Peyer's patch (tissue), 4 donors: ENCODE results near the gene LMBRD2. TPM values are rescaled to one million over a fixed set of nuclear protein-coding genes. Genes with fewer than 3 reads are reported as not detected.
A peak's percentile ranks its signal among the peaks of the same experiment; 100 is the strongest.
"Not testable (repeated sequence)": the region's sequence is repeated elsewhere in the genome, so short reads cannot be mapped to it uniquely, and the experiment has no call there.

Experiments
- DNase-seq, 3 donors: peaks; one replicate each; pipeline ENCODE4 v3.0.0-alpha.2; 2017 to 2019
- H3K27ac ChIP-seq, 4 donors: fragments of 200-600 bp; sonication (generic); one replicate each; pipeline ENCODE4 v1.5.1; 2016 to 2019
- H3K27me3 ChIP-seq, 2 donors: fragments of 200-600 bp; sonication (generic); one replicate each; pipeline ENCODE4 v1.5.1; 2019
- H3K36me3 ChIP-seq, 3 donors: fragments of 200-600 bp; sonication (generic); one replicate each; pipeline ENCODE4 v1.5.1; 2016 to 2019
- H3K4me1 ChIP-seq, 4 donors: fragments of 200-600 bp; sonication (generic); one replicate each; pipeline ENCODE4 v1.5.1; 2016 to 2019
- H3K4me3 ChIP-seq, 4 donors: fragments of 200-600 bp; sonication (generic); 1 replicate in 3 of 4; 2 replicates in 1 of 4; pipeline ENCODE4 v1.5.1; 2016 to 2019; ENCODE audit warnings: mild to moderate bottlenecking in 1 of 4
- H3K9me3 ChIP-seq, 4 donors: fragments of 200-600 bp; sonication (generic); one replicate each; pipeline ENCODE4 v1.5.1; 2016 to 2019; ENCODE audit warnings: mild to moderate bottlenecking in 1 of 4
- POLR2A ChIP-seq, 2 donors: fragments of 450-650 bp; IDR thresholded peaks; one replicate each; pipeline ENCODE4 v1.5.1; 2017; ENCODE audit warnings: antibody characterized with exemption in 2 of 2, mild to moderate bottlenecking in 2 of 2, moderate library complexity in 2 of 2
- total RNA-seq, 4 donors: library from RNA; depleted of rRNA; stranded (reverse); fragments of >200 nt; gene quantifications; one replicate each; pipeline ENCODE4 v1.1.0, GENCODE V29; 2016
- TF ChIP-seq, protein P1 (sequence below), 6 experiments: fragments of 450-650 bp in 4 of 6; fragments of 200-600 bp in 2 of 6; sonication (generic) in 1 of 6; IDR thresholded peaks; one replicate each; pipeline ENCODE4 v1.5.1; 2017 to 2019; ENCODE audit warnings: antibody characterized with exemption in 6 of 6, mild to moderate bottlenecking in 3 of 6, moderate library complexity in 1 of 6

Gene LMBRD2
- total RNA-seq, 4 donors from 2014 or later = 9.9 to 55.3 (median 22.0) TPM

DNA sequence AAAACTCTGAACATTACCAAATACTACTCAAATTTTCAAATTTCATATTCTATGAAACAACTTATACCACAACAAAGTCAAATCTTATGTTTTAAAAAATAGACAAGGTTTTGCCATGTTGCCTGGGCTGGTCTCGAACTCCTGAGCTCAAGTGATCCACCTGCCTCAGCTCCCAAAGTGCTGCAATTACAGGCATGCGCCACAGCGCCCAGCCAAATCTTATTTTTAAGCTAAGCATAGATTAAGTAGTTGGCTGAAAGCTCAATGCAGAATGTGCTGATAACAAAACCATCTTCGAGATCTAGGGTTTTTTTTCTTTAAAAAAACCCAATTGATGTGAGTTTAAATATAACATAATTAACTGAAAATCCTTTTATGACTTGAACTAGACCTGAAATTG lies 6.4 kb downstream of the LMBRD2 start:
- DNase-seq = no peak
- no peaks in the 10 kb centered on the region for H3K27me3 ChIP-seq
- H3K4me1 ChIP-seq = peaks cover 0 to 4% (median 2%) of the 10 kb centered on the region in 4 donors
- no peak overlapping the region for H3K4me3 ChIP-seq
- no peak for TF ChIP-seq POLR2A (IDR thresholded peaks at IDR 0.05)
- TF ChIP-seq, protein P1, sequence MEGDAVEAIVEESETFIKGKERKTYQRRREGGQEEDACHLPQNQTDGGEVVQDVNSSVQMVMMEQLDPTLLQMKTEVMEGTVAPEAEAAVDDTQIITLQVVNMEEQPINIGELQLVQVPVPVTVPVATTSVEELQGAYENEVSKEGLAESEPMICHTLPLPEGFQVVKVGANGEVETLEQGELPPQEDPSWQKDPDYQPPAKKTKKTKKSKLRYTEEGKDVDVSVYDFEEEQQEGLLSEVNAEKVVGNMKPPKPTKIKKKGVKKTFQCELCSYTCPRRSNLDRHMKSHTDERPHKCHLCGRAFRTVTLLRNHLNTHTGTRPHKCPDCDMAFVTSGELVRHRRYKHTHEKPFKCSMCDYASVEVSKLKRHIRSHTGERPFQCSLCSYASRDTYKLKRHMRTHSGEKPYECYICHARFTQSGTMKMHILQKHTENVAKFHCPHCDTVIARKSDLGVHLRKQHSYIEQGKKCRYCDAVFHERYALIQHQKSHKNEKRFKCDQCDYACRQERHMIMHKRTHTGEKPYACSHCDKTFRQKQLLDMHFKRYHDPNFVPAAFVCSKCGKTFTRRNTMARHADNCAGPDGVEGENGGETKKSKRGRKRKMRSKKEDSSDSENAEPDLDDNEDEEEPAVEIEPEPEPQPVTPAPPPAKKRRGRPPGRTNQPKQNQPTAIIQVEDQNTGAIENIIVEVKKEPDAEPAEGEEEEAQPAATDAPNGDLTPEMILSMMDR (IDR thresholded peaks at IDR 0.05) = no peak
- no peaks in the 10 kb centered on the region for H3K9me3 ChIP-seq
- H3K27ac ChIP-seq = no peak overlapping the region
- H3K36me3 ChIP-seq = peaks cover 0 to 20% (median 0%) of the 10 kb centered on the region in 3 donors

DNA sequence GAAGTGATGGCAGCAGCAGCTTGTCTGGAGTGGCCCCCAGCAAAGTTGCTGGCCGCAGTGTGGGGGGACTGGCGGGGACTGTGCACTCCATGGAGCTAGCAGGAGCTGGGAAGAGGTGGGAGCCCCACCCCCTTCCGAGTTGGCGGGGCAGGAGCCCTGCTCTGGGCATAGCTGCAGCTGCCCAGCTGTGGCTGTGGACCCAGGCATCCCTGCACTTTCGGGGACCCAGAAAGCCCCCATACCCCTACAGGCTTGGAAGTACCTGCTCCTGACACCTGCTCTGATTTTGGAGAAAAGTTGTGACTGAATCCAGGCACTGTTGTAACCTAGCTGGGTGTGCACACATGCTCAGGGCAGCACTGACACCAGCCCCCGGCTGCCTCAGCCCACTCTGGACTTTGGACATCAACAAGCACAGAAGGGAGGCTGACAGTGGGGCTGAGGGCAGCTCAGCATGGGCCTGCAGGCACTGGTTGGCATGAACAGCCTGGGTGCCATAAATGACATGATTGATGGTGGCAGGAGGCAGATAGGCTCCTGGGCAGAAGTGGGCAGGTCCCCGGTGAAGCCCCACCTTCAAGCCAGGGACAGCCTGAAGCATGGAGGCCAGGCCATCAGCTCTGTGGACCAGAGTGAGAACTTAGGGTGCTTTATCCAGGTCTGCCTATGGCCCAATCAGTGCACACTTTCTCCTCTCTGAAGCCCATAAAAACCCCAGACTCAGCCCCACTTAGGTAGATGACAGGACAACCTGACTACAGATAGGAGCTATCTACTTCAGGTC lies 12.6 kb downstream of the LMBRD2 start:
- TF ChIP-seq, protein P1 (IDR thresholded peaks at IDR 0.05) = no peak
- TF ChIP-seq POLR2A (IDR thresholded peaks at IDR 0.05) = no peak

DNA sequence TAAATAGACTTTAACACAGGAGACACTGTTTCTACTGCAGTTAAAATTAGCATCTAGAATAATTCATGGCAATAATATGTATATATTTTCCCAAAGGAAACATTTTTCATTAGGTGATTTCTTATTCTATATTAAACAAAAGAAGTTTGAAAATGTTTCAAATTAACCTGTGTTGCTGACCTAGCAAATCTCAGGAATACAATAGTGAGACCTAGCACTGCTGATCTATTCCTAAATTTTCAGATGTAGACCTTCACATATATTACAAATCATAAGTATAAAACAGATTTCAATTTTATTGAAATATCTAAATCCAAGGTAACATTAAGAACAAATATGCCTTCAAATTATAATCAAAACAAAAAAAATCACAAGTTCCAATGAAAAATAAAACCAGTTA lies 15.1 kb downstream of the LMBRD2 start:
- H3K36me3 ChIP-seq = peaks cover 0 to 29% (median 0%) of the 10 kb centered on the region in 3 donors
- DNase-seq = no peak
- no peaks in the 10 kb centered on the region for H3K4me1 ChIP-seq
- H3K27ac ChIP-seq = no peak overlapping the region
- peaks cover 0 to 6% (median 0%) of the 10 kb centered on the region in 4 donors for H3K9me3 ChIP-seq
- H3K4me3 ChIP-seq = no peak overlapping the region
- H3K27me3 ChIP-seq = no peaks in the 10 kb centered on the region
- TF ChIP-seq, protein P1 (IDR thresholded peaks at IDR 0.05) = no peak
- TF ChIP-seq POLR2A (IDR thresholded peaks at IDR 0.05) = no peak

More for the DNA sequence above, 12.6 kb downstream of the LMBRD2 start:
- Histone ChIP-seq H3K4me1 (no peaks in the 10 kb centered on the region), H3K27ac (no peak overlapping the region), H3K4me3 (no peak overlapping the region), H3K27me3 (no peaks in the 10 kb centered on the region), H3K36me3 (peaks cover 0 to 36% (median 0%) of the 10 kb centered on the region in 3 donors), H3K9me3 (peaks cover 0 to 6% (median 0%) of the 10 kb centered on the region in 4 donors)
- peak in 1 of 3 donors; percentile 57 for DNase-seq

DNA sequence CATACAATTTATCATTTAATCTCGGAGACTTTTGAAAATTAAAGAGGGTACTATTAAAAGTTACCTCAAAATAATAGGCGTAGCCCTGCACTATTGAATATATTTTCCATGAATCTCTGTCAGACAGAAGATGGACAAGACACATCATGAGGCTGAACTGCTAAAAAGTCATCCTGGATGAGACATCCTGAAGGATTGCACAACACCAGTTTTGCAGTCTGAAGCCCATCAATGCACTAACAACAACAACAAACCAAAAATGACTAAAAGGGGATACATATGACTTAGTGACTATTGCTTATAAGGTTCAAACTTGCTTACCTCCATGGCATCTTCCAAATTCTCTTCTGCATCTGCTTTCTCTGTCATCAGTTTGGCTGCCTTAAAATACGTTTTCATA lies 15.7 kb downstream of the LMBRD2 start:
- H3K4me3 ChIP-seq = no peak overlapping the region
- H3K36me3 ChIP-seq = peaks cover 0 to 24% (median 0%) of the 10 kb centered on the region in 3 donors
- H3K4me1 ChIP-seq = no peaks in the 10 kb centered on the region
- H3K9me3 ChIP-seq = peaks cover 0 to 6% (median 0%) of the 10 kb centered on the region in 4 donors
- DNase-seq = no peak
- TF ChIP-seq POLR2A (IDR thresholded peaks at IDR 0.05) = no peak
- TF ChIP-seq, protein P1 (IDR thresholded peaks at IDR 0.05) = no peak
- H3K27ac ChIP-seq = no peak overlapping the region
- no peaks in the 10 kb centered on the region for H3K27me3 ChIP-seq

DNA sequence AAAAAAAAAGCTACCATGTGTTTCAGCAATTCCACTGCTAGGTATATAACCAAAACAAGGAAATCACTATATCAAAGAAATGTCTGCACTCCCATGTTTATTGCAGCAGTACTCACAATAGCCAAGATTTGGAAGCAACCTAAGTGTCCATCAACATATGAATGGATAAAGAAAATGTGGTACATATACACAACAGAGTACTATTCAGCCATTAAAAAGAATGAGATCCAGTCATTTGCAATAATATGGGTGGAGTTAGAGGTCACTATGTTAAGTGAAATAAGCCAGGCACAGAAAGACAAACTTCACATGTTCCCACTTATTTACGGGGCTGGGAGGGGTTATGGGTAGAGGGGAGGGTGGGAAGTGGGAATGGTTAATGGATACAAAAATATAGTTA lies 18.7 kb downstream of the LMBRD2 start:
- not testable (repeated sequence) for H3K27me3 ChIP-seq, H3K9me3 ChIP-seq, H3K4me1 ChIP-seq, H3K27ac ChIP-seq, DNase-seq, H3K4me3 ChIP-seq
- H3K36me3 ChIP-seq = peaks cover 0 to 21% (median 0%) of the 10 kb centered on the region in 3 donors

DNA sequence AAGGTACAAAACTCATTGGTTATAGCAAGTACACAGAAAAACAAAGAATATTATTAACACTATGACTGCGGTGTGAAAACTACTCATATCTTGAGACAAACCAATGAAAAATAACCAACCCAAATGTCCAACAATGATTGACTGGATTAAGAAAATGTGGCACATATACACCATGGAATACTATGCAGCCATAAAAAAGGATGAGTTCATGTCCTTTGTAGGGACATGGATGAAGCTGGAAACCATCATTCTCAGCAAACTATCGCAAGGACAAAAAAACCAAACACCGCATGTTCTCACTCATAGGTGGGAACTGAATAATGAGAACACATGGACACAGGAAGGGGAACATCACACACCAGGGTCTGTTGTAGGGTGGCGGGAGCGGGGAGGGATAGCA lies 22.0 kb downstream of the LMBRD2 start:
- H3K27me3 ChIP-seq, H3K27ac ChIP-seq, H3K4me1 ChIP-seq, H3K4me3 ChIP-seq, H3K9me3 ChIP-seq, DNase-seq: not testable (repeated sequence)
- H3K36me3 ChIP-seq = peaks cover 0 to 19% (median 0%) of the 10 kb centered on the region in 3 donors
